Breast epithelium (tissue), 3 donors: ENCODE results near the gene NECTIN1.

Experiments used
- POLR2A ChIP-seq: fragments of 450-650 bp; IDR thresholded peaks from one replicate; pipeline ENCODE4 v1.6.1; 2016; ENCODE audit warnings: antibody characterized with exemption, mild to moderate bottlenecking, moderate library complexity
- TF ChIP-seq, protein P1 (sequence below), 3 donors: fragments of 450-650 bp; IDR thresholded peaks; one replicate each; pipeline ENCODE4 v1.5.1; 2016 to 2017; ENCODE audit warnings: antibody characterized with exemption in 3 of 3, mild to moderate bottlenecking in 3 of 3, moderate library complexity in 3 of 3

DNA sequence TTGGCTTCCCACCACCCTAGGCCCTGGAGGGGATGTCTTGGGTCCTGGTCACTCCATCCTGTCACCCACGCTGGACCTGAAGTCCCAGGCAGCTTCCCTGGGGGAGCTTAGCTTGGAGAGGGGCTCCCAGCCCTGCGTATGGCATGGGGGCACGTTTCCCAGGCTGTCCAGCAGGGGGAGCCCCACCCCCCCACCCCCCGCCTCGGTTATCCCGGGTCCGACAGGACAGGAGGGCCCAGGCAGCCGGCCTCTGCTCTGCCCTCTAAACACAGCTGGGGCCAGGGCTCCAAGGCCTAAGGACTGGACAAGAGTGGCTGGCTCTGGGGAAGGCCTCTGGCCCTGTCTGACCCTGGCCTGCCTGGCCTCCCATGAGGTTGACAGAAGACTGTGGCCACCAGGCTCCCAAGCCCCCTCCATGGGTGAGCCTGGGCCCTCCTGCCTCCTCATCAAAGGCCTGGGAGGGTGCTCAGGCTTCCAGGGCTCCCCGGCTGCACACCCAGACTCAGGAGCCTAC lies 104.8 kb downstream of the NECTIN1 start:
- TF ChIP-seq, protein P1, sequence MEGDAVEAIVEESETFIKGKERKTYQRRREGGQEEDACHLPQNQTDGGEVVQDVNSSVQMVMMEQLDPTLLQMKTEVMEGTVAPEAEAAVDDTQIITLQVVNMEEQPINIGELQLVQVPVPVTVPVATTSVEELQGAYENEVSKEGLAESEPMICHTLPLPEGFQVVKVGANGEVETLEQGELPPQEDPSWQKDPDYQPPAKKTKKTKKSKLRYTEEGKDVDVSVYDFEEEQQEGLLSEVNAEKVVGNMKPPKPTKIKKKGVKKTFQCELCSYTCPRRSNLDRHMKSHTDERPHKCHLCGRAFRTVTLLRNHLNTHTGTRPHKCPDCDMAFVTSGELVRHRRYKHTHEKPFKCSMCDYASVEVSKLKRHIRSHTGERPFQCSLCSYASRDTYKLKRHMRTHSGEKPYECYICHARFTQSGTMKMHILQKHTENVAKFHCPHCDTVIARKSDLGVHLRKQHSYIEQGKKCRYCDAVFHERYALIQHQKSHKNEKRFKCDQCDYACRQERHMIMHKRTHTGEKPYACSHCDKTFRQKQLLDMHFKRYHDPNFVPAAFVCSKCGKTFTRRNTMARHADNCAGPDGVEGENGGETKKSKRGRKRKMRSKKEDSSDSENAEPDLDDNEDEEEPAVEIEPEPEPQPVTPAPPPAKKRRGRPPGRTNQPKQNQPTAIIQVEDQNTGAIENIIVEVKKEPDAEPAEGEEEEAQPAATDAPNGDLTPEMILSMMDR (IDR thresholded peaks at IDR 0.05) = no peak
- TF ChIP-seq POLR2A = no peak
